ENCODE measurements around the gene ATRNL1.

ATRNL1 gene

DNA sequence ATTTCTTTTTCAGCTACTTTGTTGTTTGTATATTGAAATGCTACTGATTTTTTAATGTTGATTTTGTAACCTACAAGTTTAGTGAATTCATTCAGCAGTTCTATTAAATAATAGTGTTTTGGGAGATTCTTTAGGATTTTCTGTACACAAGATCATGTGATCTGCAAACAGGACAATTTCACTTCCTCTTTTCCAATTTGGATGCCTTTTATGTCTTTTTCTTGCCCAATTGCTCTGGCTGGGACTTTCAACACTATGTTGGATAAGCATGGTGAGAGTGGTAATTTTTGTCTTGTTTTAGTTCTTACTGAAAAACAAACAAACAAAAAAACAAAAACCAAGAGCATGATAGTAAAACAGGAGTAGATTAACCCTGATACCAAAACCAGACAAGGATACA is 316.2 kb downstream of the ATRNL1 start:
- Histone ChIP-seq H3K9me3 (ENCODE audit: control insufficient read depth, low read length) (no peaks in the 10 kb centered on the region), H3K4me1 (ENCODE audit: control insufficient read depth, insufficient read depth, low read length, poor library complexity, severe bottlenecking) (no peaks in the 10 kb centered on the region), H3K27ac (ENCODE audit: low read depth, low read length, severe bottlenecking) (no peak overlapping the region), H3K4me3 (ENCODE audit: extremely low read depth, insufficient read depth, low read length, poor library complexity, severe bottlenecking) (no peak overlapping the region), H3K36me3 (ENCODE audit: control insufficient read depth, insufficient read depth, low read length) (no peaks in the 10 kb centered on the region)

DNA sequence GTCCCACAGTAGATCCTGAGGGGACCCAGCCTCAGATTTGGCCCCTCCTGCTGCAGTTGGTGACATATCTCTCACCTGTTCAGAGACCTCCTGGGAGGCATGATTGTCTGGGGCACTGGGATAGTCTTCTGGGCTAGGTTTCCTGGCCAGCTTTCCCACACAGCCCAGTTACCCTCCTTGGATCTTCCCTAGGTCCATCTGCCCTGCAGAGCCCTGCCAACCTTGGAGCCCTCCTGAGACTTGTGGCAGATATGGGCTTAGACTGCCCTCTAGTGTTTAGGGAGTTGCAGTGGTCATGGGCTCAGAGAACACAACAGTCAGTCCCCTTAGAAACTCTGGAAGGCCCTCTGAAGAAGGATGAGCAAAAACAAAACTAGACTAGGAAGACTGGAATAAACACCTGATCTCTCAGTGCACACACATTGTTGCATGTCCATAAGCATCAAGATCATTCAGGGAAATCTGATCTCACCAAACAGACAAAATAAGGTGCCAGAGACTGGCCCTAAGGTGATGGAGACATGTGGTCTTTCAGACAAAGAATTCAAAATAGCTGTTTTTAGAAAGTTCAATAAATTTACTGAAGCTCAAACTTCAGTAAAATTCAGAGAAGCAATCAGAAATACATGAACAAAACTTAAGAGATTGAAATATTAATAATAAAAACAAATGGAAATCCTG is 324.6 kb downstream of the ATRNL1 start:
- H3K36me3 ChIP-seq (ENCODE audit: control insufficient read depth, insufficient read depth, low read length) = no peaks in the 10 kb centered on the region
- no peaks in the 10 kb centered on the region for H3K9me3 ChIP-seq (ENCODE audit: control insufficient read depth, low read length)
- H3K27ac ChIP-seq (ENCODE audit: low read depth, low read length, severe bottlenecking) = no peak overlapping the region
- no peak overlapping the region for H3K4me3 ChIP-seq (ENCODE audit: extremely low read depth, insufficient read depth, low read length, poor library complexity, severe bottlenecking)
- no peaks in the 10 kb centered on the region for H3K4me1 ChIP-seq (ENCODE audit: control insufficient read depth, insufficient read depth, low read length, poor library complexity, severe bottlenecking)

DNA sequence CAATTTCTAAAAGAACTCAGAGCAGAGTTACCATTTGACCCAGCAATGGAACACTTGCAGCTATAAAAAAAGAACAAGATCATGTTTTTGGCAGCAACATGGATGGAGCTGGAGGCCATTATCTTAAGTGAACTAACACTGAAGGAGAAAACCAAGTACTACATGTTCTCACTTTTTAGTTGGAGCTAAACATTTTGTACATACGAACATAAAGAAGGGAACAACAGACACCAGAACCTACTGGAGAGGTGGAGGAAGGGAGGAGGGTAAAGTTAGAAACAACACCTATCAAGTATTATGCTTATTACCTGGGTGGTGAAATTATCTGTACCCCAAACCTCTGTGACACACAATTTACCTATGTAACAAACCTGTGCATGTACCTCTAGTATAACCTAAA is 329.5 kb downstream of the ATRNL1 start:
- WGBS, 2 experiments (ENCODE audit: insufficient coverage in 2 of 2) = no CpG with 5 or more reads among the region's 1 CpG
- H3K4me3 ChIP-seq (ENCODE audit: extremely low read depth, insufficient read depth, low read length, poor library complexity, severe bottlenecking) = no peak overlapping the region
- no peaks in the 10 kb centered on the region for H3K4me1 ChIP-seq (ENCODE audit: control insufficient read depth, insufficient read depth, low read length, poor library complexity, severe bottlenecking)
- no peaks in the 10 kb centered on the region for H3K36me3 ChIP-seq (ENCODE audit: control insufficient read depth, insufficient read depth, low read length)
- no peaks in the 10 kb centered on the region for H3K9me3 ChIP-seq (ENCODE audit: control insufficient read depth, low read length)
- no peak overlapping the region for H3K27ac ChIP-seq (ENCODE audit: low read depth, low read length, severe bottlenecking)

- Histone ChIP-seq H3K27ac (ENCODE audit: low read depth, low read length, severe bottlenecking) (no peak overlapping the region), H3K36me3 (ENCODE audit: control insufficient read depth, insufficient read depth, low read length) (no peaks in the 10 kb centered on the region), H3K4me1 (ENCODE audit: control insufficient read depth, insufficient read depth, low read length, poor library complexity, severe bottlenecking) (no peaks in the 10 kb centered on the region), H3K4me3 (ENCODE audit: extremely low read depth, insufficient read depth, low read length, poor library complexity, severe bottlenecking) (no peak overlapping the region), H3K9me3 (ENCODE audit: control insufficient read depth, low read length) (no peaks in the 10 kb centered on the region)
- no CpG with 5 or more reads among the region's 2 CpGs for WGBS, 2 experiments (ENCODE audit: insufficient coverage in 2 of 2)
Observed at GRCh38 chr10:115427611-115428010, 334.4 kb downstream of the ATRNL1 start.

- no peaks in the 10 kb centered on the region for H3K9me3 ChIP-seq (ENCODE audit: control insufficient read depth, low read length)
- no CpG with 5 or more reads among the region's 4 CpGs for WGBS, 2 experiments (ENCODE audit: insufficient coverage in 2 of 2)
Observed at GRCh38 chr10:115432188-115432819, 339.1 kb downstream of the ATRNL1 start.

DNA sequence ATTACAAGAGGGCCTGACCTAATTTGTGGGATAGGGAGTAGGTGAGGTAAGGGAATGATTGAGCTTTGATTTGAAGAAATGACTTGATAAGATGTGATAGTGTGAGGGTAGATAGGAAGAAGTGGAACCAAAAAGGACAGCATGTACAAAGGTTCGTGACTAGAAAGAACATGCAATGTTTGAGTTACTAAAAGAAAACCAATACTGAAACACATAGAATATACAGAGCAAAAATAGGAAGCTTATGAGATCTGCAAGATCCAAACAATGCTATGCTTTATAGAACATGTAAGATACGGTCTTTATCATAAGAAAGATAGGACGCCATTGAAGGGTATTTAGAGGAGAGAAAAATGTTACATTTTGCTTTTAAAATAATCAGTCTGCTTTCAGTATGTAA is 343.8 kb downstream of the ATRNL1 start:
- Histone ChIP-seq H3K27ac (ENCODE audit: low read depth, low read length, severe bottlenecking) (no peak overlapping the region), H3K36me3 (ENCODE audit: control insufficient read depth, insufficient read depth, low read length) (no peaks in the 10 kb centered on the region), H3K4me3 (ENCODE audit: extremely low read depth, insufficient read depth, low read length, poor library complexity, severe bottlenecking) (no peak overlapping the region), H3K9me3 (ENCODE audit: control insufficient read depth, low read length) (no peaks in the 10 kb centered on the region), H3K4me1 (ENCODE audit: control insufficient read depth, insufficient read depth, low read length, poor library complexity, severe bottlenecking) (no peaks in the 10 kb centered on the region)
- WGBS, 2 experiments (ENCODE audit: insufficient coverage in 2 of 2) = 79 to 93% methylated on average over 2 of the region's 3 CpGs

More at GRCh38 chr10:115432188-115432819, 339.1 kb downstream of the ATRNL1 start:
- H3K27ac ChIP-seq (ENCODE audit: low read depth, low read length, severe bottlenecking) = no peak overlapping the region
- H3K36me3 ChIP-seq (ENCODE audit: control insufficient read depth, insufficient read depth, low read length) = no peaks in the 10 kb centered on the region
- H3K4me1 ChIP-seq (ENCODE audit: control insufficient read depth, insufficient read depth, low read length, poor library complexity, severe bottlenecking) = no peaks in the 10 kb centered on the region
- no peak overlapping the region for H3K4me3 ChIP-seq (ENCODE audit: extremely low read depth, insufficient read depth, low read length, poor library complexity, severe bottlenecking)

GRCh38 chr10:115441907-115442545 is 348.9 kb downstream of the ATRNL1 start:
- Histone ChIP-seq H3K36me3 (ENCODE audit: control insufficient read depth, insufficient read depth, low read length) (no peaks in the 10 kb centered on the region), H3K27ac (ENCODE audit: low read depth, low read length, severe bottlenecking) (no peak overlapping the region), H3K9me3 (ENCODE audit: control insufficient read depth, low read length) (no peaks in the 10 kb centered on the region), H3K4me1 (ENCODE audit: control insufficient read depth, insufficient read depth, low read length, poor library complexity, severe bottlenecking) (no peaks in the 10 kb centered on the region), H3K4me3 (ENCODE audit: extremely low read depth, insufficient read depth, low read length, poor library complexity, severe bottlenecking) (no peak overlapping the region)
- WGBS, 2 experiments (ENCODE audit: insufficient coverage in 2 of 2) = 62 to 77% methylated on average over 1 of the region's 2 CpGs

DNA sequence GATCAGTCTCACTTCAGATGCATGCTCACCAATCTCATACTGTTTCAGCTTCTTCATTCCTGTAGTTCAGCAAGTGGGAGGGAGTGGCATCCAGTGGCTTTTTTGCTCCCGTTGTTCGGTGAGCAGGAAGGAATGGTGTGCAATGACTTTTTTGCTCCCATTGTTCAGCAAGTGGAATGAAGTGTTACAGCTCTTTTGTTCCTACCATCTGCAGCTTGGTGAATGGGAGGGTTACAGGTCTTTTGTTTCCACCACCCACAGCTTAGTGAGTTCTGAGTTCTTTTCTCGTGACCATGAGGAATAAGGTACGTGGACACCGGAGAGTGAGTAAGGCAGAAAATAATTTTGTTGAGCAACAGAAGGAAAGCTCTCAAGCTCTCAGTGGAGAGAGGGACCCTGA is 363.6 kb downstream of the ATRNL1 start:
- 82 to 100% methylated on average over 2 to 3 of the region's 5 CpGs for WGBS, 2 experiments (ENCODE audit: insufficient coverage in 2 of 2)
- Histone ChIP-seq H3K27ac (ENCODE audit: low read depth, low read length, severe bottlenecking) (no peak overlapping the region), H3K9me3 (ENCODE audit: control insufficient read depth, low read length) (peaks cover 4% of the 10 kb centered on the region), H3K4me3 (ENCODE audit: extremely low read depth, insufficient read depth, low read length, poor library complexity, severe bottlenecking) (no peak overlapping the region), H3K4me1 (ENCODE audit: control insufficient read depth, insufficient read depth, low read length, poor library complexity, severe bottlenecking) (no peaks in the 10 kb centered on the region), H3K36me3 (ENCODE audit: control insufficient read depth, insufficient read depth, low read length) (no peaks in the 10 kb centered on the region)

DNA sequence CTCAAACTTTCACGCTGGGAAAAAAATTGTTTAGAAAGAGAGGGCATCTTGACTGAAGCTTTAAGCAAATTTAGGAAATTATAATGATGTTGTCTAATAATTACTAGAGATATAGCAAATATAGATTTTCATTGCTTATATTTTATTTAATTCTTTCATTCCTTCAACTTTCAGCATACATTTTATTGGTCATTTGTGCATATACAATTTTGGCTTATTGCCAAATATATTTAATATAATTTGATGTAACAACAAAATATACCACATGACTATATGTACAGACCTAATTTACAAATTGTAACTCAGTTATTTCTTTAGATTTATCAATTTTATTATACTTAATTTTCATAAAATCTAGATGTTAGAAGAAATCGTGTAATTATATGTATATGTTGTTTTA is 390.1 kb downstream of the ATRNL1 start:
- no CpG with 5 or more reads among the region's 2 CpGs for WGBS, 2 experiments (ENCODE audit: insufficient coverage in 2 of 2)
- no peak overlapping the region for H3K4me3 ChIP-seq (ENCODE audit: extremely low read depth, insufficient read depth, low read length, poor library complexity, severe bottlenecking)
- no peaks in the 10 kb centered on the region for H3K4me1 ChIP-seq (ENCODE audit: control insufficient read depth, insufficient read depth, low read length, poor library complexity, severe bottlenecking)
- no peaks in the 10 kb centered on the region for H3K9me3 ChIP-seq (ENCODE audit: control insufficient read depth, low read length)
- H3K36me3 ChIP-seq (ENCODE audit: control insufficient read depth, insufficient read depth, low read length) = no peaks in the 10 kb centered on the region
- no peak overlapping the region for H3K27ac ChIP-seq (ENCODE audit: low read depth, low read length, severe bottlenecking)

DNA sequence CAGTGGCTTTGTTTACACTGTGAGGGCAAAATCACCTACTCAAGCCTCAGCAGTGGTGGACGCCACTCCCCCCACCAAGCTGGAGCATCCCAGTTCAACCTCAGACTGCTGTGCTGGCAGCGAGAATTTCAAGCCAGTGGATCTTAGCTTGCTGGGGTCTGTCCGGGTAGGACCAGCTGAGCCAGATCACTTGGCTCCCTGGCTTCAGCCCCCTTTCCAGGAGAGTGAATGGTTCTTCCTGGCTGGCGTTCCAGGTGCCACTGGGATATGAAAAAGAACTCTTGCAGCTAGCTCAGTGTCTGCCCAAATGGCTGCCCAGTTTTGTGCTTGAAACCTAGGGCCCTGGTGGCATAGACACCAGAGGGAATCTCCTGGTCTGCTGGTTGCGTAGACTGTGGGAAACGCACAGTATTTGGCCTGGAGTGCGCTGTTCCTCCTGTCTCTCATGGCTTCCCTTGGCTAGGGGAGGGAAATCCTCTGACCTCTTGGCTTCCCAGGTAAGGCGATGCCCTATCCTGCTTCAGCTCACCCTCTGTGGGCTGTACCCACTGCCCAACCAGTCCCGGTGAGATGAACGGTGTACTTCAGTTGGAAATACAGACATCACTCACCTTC is 398.5 kb downstream of the ATRNL1 start:
- Histone ChIP-seq H3K4me3 (ENCODE audit: extremely low read depth, insufficient read depth, low read length, poor library complexity, severe bottlenecking) (no peak overlapping the region), H3K36me3 (ENCODE audit: control insufficient read depth, insufficient read depth, low read length) (no peaks in the 10 kb centered on the region), H3K27ac (ENCODE audit: low read depth, low read length, severe bottlenecking) (no peak overlapping the region), H3K9me3 (ENCODE audit: control insufficient read depth, low read length) (no peaks in the 10 kb centered on the region), H3K4me1 (ENCODE audit: control insufficient read depth, insufficient read depth, low read length, poor library complexity, severe bottlenecking) (no peaks in the 10 kb centered on the region)
- WGBS, 2 experiments (ENCODE audit: insufficient coverage in 2 of 2) = 93 to 96% methylated on average over 8 to 10 of the region's 10 CpGs

DNA sequence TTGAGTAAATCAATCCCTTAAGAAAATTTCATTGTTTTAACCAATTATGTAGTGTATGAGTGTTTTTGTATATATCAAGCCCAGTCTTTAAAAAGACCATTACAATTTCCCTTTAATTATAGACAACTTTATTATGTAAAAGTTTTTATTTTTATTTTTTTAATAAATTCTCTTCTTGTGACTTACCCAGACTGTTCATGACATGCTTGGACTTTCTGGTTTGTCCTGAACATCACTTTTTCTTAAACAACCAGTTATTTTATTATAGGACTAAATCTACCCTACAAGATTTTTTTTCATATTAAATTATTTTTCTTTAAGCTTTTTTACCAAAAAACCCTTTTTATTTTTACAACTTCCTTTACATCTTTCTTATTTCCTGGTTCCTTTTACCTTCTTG is 410.4 kb downstream of the ATRNL1 start:
- Histone ChIP-seq H3K4me1 (ENCODE audit: control insufficient read depth, insufficient read depth, low read length, poor library complexity, severe bottlenecking) (no peaks in the 10 kb centered on the region), H3K4me3 (ENCODE audit: extremely low read depth, insufficient read depth, low read length, poor library complexity, severe bottlenecking) (no peak overlapping the region)

More for the DNA sequence above, 410.4 kb downstream of the ATRNL1 start:
- Histone ChIP-seq H3K36me3 (ENCODE audit: control insufficient read depth, insufficient read depth, low read length) (no peaks in the 10 kb centered on the region), H3K27ac (ENCODE audit: low read depth, low read length, severe bottlenecking) (no peak overlapping the region), H3K9me3 (ENCODE audit: control insufficient read depth, low read length) (peaks cover 11% of the 10 kb centered on the region)

All from mesodermal cell (in vitro differentiated cells).